Upper lobe of right lung (tissue), 1 donor: ENCODE results near the gene GPR62. TPM values are rescaled to one million over a fixed set of nuclear protein-coding genes. Genes with fewer than 3 reads are reported as not detected.

Experiments used
- ATAC-seq: fragments of 200-7000 bp; cut with Tn5 transposase; one replicate; pipeline ENCODE4 v1.9.1; 2020; ENCODE audit warnings: mild to moderate bottlenecking, moderate library complexity
- DNase-seq: peaks from one replicate; pipeline ENCODE4 v3.0.0-alpha.2; 2020
- H3K27ac ChIP-seq: fragments of 200-600 bp; one replicate; pipeline ENCODE4 v1.8.0; 2022
- H3K27me3 ChIP-seq: fragments of 200-600 bp; one replicate; pipeline ENCODE4 v1.8.0; 2022; ENCODE audit warnings: mild to moderate bottlenecking
- H3K36me3 ChIP-seq: fragments of 200-600 bp; one replicate; pipeline ENCODE4 v1.8.0; 2022
- H3K4me1 ChIP-seq: fragments of 200-600 bp; one replicate; pipeline ENCODE4 v1.8.0; 2022
- H3K4me3 ChIP-seq: fragments of 200-600 bp; one replicate; pipeline ENCODE4 v1.8.0; 2022; ENCODE audit warnings: mild to moderate bottlenecking
- H3K9me3 ChIP-seq: fragments of 200-600 bp; one replicate; pipeline ENCODE4 v1.8.0; 2022
- intact Hi-C: fragments of 100-400 bp; cut with DNase I; formaldehyde crosslinking; loops from one replicate; pipeline ENCODE4 v1.11.0; 2022
- total RNA-seq: library from RNA; stranded (reverse); fragmentation: NEBNext Ultra II Directional; extraction: Animal tissue kit (Norgen Biotek cat#: 25700); gene quantifications from one replicate; pipeline ENCODE4 v1.2.1, GENCODE V29; 2021
- TF ChIP-seq, protein P1 (sequence below): fragments of 200-600 bp; IDR thresholded peaks from one replicate; pipeline ENCODE4 v1.8.0; 2022; ENCODE audit warnings: antibody characterized with exemption
- donor health status: DM: no; HTN: yes; CAD: no; lungs with severe emphysema.

GPR62 gene
- total RNA-seq, 1 donor from 2014 or later: not detected

GRCh38 chr3:51974963-51975851 is 20.0 kb downstream of the GPR62 start, which contains the start of gene ABHD14A:
Gene ABHD14A, plus strand, starts transcription at chr3:51975064. Its CDS starts 72 bp downstream, at chr3:51975136.
- Histone ChIP-seq H3K9me3 (no peaks in the 10 kb centered on the region), H3K36me3 (no peaks in the 10 kb centered on the region), H3K27me3 (no peaks in the 10 kb centered on the region), H3K27ac (peak within 1 kb of the TSS; percentile 93), H3K4me3 (peak within 1 kb of the TSS; percentile 72), H3K4me1 (peaks cover 21% of the 10 kb centered on the region)
- DNase-seq: peak; percentile 90
- peak; percentile 82 for ATAC-seq
- intact Hi-C loops: no loop called here
- TF ChIP-seq, protein P1, sequence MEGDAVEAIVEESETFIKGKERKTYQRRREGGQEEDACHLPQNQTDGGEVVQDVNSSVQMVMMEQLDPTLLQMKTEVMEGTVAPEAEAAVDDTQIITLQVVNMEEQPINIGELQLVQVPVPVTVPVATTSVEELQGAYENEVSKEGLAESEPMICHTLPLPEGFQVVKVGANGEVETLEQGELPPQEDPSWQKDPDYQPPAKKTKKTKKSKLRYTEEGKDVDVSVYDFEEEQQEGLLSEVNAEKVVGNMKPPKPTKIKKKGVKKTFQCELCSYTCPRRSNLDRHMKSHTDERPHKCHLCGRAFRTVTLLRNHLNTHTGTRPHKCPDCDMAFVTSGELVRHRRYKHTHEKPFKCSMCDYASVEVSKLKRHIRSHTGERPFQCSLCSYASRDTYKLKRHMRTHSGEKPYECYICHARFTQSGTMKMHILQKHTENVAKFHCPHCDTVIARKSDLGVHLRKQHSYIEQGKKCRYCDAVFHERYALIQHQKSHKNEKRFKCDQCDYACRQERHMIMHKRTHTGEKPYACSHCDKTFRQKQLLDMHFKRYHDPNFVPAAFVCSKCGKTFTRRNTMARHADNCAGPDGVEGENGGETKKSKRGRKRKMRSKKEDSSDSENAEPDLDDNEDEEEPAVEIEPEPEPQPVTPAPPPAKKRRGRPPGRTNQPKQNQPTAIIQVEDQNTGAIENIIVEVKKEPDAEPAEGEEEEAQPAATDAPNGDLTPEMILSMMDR: no peak

DNA sequence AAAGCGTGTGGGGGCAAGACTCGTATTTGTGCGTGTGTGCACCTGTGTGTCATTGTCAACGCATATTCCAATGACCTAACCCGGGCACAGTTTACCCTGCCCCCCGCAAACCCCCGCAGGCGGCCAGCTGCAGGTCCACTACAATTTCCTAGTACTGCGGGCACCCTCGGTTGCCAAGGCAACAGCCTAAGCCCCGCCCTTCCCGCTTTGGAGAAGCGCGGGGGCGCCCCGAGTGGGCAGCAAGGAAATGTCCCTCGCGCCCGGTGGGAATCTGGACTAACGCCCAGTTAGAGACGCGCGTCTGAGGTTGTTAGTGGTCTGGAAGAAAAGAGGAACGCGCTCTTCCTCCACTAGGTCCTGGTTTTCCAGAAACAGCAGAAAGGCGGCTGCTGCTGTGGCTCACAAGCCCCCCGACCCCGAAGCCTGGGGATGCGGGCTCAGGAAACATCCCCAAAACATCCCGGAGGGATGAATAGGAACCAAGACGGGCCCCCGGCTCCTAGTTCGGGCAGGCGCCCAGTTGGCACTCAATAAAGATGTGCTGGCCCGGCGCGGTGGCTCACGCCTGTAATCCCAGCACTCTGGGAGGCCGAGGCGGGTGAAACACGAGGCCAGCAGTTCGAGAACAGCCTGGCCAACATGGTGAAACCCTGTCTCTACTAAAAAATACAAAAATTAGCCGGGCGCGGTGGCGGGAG is 20.8 kb downstream of the GPR62 start:
- ATAC-seq (peak; percentile 22), DNase-seq (peak; percentile 88)
- Histone ChIP-seq H3K4me3 (peak overlapping the region; percentile 72), H3K4me1 (peaks cover 21% of the 10 kb centered on the region), H3K9me3 (no peaks in the 10 kb centered on the region), H3K36me3 (no peaks in the 10 kb centered on the region), H3K27me3 (no peaks in the 10 kb centered on the region), H3K27ac (peak overlapping the region; percentile 93)
- intact Hi-C loops: no loop called here
- TF ChIP-seq, protein P1: peak; percentile 23

- Histone ChIP-seq H3K4me1 (peaks cover 35% of the 10 kb centered on the region), H3K9me3 (no peaks in the 10 kb centered on the region), H3K27me3 (no peaks in the 10 kb centered on the region), H3K27ac (no peak overlapping the region), H3K36me3 (no peaks in the 10 kb centered on the region), H3K4me3 (no peak overlapping the region)
- no peak for DNase-seq
- intact Hi-C loops: no loop called here
- TF ChIP-seq, protein P1: no peak
- no peak for ATAC-seq
Observed at GRCh38 chr3:51977446-51978142, 22.4 kb downstream of the GPR62 start.

- ATAC-seq (no peak), DNase-seq (no peak)
- Histone ChIP-seq H3K36me3 (no peaks in the 10 kb centered on the region), H3K4me3 (no peak overlapping the region), H3K9me3 (no peaks in the 10 kb centered on the region), H3K4me1 (peaks cover 34% of the 10 kb centered on the region), H3K27me3 (no peaks in the 10 kb centered on the region), H3K27ac (no peak overlapping the region)
- TF ChIP-seq, protein P1: no peak
- intact Hi-C loops: no loop called here
Observed at GRCh38 chr3:51978143-51978502, 22.9 kb downstream of the GPR62 start.

GRCh38 chr3:51980253-51980652 is 25.1 kb downstream of the GPR62 start:
- no peak overlapping the region for H3K4me3 ChIP-seq
- no peaks in the 10 kb centered on the region for H3K36me3 ChIP-seq
- ATAC-seq (no peak), DNase-seq (no peak)
- H3K4me1 ChIP-seq: peaks cover 33% of the 10 kb centered on the region
- no peaks in the 10 kb centered on the region for H3K9me3 ChIP-seq
- no peak overlapping the region for H3K27ac ChIP-seq
- TF ChIP-seq, protein P1: no peak
- no peaks in the 10 kb centered on the region for H3K27me3 ChIP-seq
- intact Hi-C loops: no loop called here
